ENCODE results near the gene CD274. TPM values are rescaled to one million over a fixed set of nuclear protein-coding genes. Genes with fewer than 3 reads are reported as not detected.

The CD274 gene
- total RNA-seq, 1 experiment from 2014 or later, result not detected

- H2BK15ac ChIP-seq (ENCODE audit: low read depth, low read length), result no peak overlapping the region
Measured at GRCh38 chr9:5512658-5513452, 62.5 kb downstream of the CD274 start.

More at GRCh38 chr9:5512658-5513452, 62.5 kb downstream of the CD274 start:
- Histone ChIP-seq H2BK12ac (ENCODE audit: insufficient read length, low read depth, low read length) (no peak overlapping the region), H2BK120ac (ENCODE audit: low read depth, low read length, poor library complexity, severe bottlenecking) (no peak overlapping the region), H4K5ac (ENCODE audit: insufficient read length, low read depth, low read length) (no peak overlapping the region), H3K18ac (ENCODE audit: insufficient read length, low read depth, low read length) (no peak overlapping the region), H3K9ac (ENCODE audit: extremely low read depth, insufficient read length, low read length) (no peak overlapping the region), H3K23ac (ENCODE audit: insufficient read length, low read depth, low read length) (no peak overlapping the region), H2AFZ (ENCODE audit: low read length) (no peak overlapping the region), H3K27me3 (ENCODE audit: insufficient read depth, low read length) (no peaks in the 10 kb centered on the region), H3K56ac (ENCODE audit: insufficient read length, low read depth, low read length) (no peak overlapping the region), H3K9me3 (ENCODE audit: control insufficient read depth, low read depth, low read length) (no peaks in the 10 kb centered on the region), H2BK20ac (ENCODE audit: low read depth, low read length, poor library complexity, severe bottlenecking) (no peak overlapping the region), H2AK5ac (ENCODE audit: insufficient read length, low read length) (no peak overlapping the region), H3K4me2 (ENCODE audit: insufficient read depth, insufficient read length, low read length) (no peak overlapping the region), H3K23me2 (ENCODE audit: insufficient read length, low read depth, low read length, poor library complexity, severe bottlenecking) (no peaks in the 10 kb centered on the region), H3K79me1 (ENCODE audit: insufficient read depth, low read depth, low read length, poor library complexity, severe bottlenecking) (no peaks in the 10 kb centered on the region), H3K4ac (ENCODE audit: low read depth, low read length) (no peak overlapping the region), H3K4me1 (ENCODE audit: insufficient read depth, low read length) (no peaks in the 10 kb centered on the region), H4K91ac (ENCODE audit: insufficient read length, low read depth, low read length) (no peak overlapping the region), H2BK5ac (ENCODE audit: insufficient read length, low read length) (no peak overlapping the region), H3K14ac (ENCODE audit: insufficient read depth, low read length) (no peak overlapping the region), H4K20me1 (ENCODE audit: control insufficient read depth, insufficient read depth, insufficient read length) (no peaks in the 10 kb centered on the region), H3K79me2 (ENCODE audit: insufficient read depth, low read length) (no peaks in the 10 kb centered on the region), H3K27ac (ENCODE audit: insufficient read length, low read depth, low read length) (no peak overlapping the region), H3T11ph (ENCODE audit: low read length) (no peak overlapping the region), H4K8ac (replicated peaks; ENCODE audit: insufficient read length, low read depth, low read length) (no peak overlapping the region)
- Mint-ChIP-seq H3K4me1 (peaks cover 3 to 11% of the 10 kb centered on the region in 2 experiments; a peak in 3 of 4 replicates), H3K27ac (0 out of 7 replicates have a peak overlapping the region, but pooled peaks of 1 of the 3 experiments have one; percentile 19), H3K4me3 (no peak overlapping the region), H3K9me3 (no peaks in the 10 kb centered on the region), H3K27me3 (ENCODE audit: low read depth) (no peaks in the 10 kb centered on the region; the same call in 1 of the 2 replicates), H3K36me3 (ENCODE audit: insufficient read depth in 1 of 3, low read depth in 3 of 3) (no peaks in the 10 kb centered on the region)
- no CpG with 5 or more reads among the region's 2 CpGs for WGBS (ENCODE audit: extremely low coverage, insufficient read length, low lambda C conversion rate)
- DNase-seq, result no peak
- no peak for TF ChIP-seq CTCF (conservative IDR thresholded peaks at IDR 0.05)

Measured in H9 (cell line).